ENCODE measurements around the gene S1PR3.

The S1PR3 gene

DNA sequence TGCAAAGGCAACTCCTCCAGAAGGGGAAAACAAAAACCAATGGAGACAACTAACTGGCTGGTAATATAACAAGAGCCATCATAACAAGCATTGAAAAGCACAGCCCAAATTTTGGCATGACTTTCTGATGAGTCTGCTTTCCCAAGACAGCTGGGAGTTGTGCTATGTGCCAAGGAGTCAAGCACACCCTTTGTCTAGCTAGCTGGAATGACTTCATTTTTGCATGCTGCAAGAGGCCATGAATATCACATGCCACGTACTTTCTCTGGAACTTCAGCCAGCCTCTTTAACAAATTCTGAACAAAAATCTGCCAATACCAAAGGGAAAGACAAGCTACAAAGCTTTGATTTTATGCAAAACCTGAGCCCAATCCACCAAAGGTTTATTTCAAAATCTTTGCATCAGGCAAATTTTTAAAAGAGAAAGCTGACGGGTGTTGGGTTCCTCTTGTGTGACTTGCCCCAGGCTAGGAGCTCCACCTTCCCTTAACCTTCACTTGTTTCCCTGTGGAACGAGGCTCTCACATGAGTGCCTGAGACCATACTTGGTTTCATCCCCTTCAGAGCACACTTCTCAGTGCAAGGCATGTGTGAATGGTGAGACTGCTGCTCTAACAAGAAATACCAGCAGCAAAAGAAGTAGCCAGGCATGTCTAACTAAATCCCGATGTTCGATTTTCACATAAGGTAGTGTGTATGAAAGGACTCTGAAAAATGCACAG lies 47.3 kb downstream of the S1PR3 start:
- no peak for DNase-seq (ENCODE audit: low read depth)

GRCh38 chr9:89039104-89039465 lies 47.8 kb downstream of the S1PR3 start:
- DNase-seq (ENCODE audit: low read depth), result no peak

GRCh38 chr9:89039664-89040063 lies 48.4 kb downstream of the S1PR3 start:
- no peak for DNase-seq (ENCODE audit: low read depth)

DNA sequence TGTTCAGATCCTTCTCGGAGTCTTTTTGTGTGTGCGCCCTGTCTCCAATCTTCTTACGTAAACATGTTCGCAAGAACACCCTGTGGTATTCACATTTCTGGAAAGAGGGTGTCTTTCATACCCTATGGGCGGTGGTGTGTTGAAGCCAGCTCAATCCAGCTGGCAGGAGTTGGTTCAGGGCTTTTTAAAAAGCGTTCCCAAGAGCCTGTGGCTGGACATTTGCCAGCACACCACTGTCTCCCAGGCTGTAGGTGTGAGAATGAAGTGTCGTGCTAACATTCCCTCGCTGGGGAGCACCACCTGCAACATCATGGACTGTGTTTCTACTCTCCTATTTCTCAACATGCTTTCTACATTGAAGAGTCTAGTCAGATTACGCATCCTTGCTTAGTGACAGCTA lies 51.7 kb downstream of the S1PR3 start:
- DNase-seq (ENCODE audit: low read depth), result no peak

- no peak for DNase-seq (ENCODE audit: low read depth)
Observed at GRCh38 chr9:89044104-89044503, 52.8 kb downstream of the S1PR3 start.

- DNase-seq (ENCODE audit: low read depth), result no peak
Observed at GRCh38 chr9:89044881-89045280, 53.6 kb downstream of the S1PR3 start.

- DNase-seq (ENCODE audit: low read depth), result no peak
Observed at GRCh38 chr9:89046832-89047231, 55.6 kb downstream of the S1PR3 start.

DNA sequence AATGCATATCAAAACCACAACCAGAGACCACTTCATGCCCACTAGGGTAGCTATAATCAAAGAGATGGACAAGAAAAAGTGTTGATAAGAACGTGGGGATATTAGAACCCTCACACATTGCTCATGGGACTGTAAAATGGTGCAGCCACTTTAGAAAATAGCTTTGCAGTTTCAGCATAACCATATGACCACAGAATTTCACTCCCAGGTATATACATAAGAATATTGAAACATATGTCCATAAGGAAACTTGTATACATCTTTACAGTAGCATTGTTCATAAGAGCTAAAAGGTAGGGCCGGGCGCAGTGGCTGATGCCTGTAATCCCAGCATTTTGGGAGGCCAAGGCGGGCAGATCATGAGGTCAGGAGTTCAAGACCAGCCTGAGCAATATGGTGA lies 56.4 kb downstream of the S1PR3 start:
- no peak for DNase-seq (ENCODE audit: low read depth)

DNA sequence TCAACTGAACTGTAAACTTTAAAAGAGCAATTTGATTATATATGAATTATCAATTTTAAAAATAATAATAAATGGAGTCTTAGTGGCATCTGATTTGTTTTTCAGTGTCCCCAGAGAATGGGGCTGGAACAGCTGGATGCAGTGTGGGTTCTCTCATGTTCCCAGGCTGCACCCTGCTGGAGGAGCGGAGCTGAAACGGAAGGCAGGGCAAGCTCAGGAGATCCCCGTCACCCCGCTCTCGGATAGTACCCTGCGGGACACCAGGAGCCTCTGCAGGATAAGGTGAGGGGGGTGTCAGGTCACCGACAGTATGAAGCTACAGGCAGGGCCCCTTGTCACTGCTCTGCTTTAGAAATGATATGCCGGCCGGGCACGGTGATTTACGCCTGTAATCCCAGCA lies 57.3 kb downstream of the S1PR3 start:
- DNase-seq (ENCODE audit: low read depth), result no peak

DNA sequence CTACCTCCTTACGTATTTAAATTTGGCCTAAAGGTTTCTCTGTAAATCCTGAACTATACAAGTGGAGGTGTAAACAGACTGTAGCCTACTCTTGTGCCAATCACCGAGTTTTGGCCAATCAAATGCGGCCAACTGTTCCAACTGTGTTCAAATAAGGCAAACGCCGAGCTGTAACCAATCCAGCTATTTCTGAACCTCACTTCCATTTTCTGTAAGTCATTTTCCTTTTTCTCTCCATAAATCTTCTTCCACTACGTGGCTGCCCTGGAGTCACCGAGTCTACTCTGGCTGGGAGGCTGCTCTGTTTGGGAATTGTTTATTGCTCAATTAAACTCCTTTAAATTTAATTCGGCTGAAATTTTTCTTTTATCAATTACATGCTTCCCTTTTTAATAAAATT lies 58.4 kb downstream of the S1PR3 start:
- no peak for DNase-seq (ENCODE audit: low read depth)

GRCh38 chr9:89051421-89052025 lies 60.3 kb downstream of the S1PR3 start:
- no peak for DNase-seq (ENCODE audit: low read depth)

- no peak for DNase-seq (ENCODE audit: low read depth)
Observed at GRCh38 chr9:89052470-89053097, 61.3 kb downstream of the S1PR3 start.

DNA sequence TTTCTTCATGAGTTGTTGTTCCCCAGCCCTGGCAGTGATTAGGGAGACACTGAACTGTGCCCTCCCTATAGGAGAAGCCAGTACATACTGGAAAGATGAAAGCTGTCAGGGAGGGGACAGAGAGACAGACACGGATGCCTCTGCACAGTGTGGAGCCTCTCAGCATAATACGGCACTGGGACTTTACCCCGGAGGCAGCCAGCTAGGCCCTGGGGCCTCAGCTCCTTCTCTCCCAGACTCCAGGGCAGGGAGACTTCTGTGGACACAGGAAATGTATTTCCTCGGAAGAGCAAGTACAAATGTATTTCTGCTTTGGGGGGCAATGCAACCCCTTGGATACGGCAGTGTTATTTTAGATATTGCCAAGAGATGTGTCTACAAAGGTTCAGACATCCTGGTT lies 62.0 kb downstream of the S1PR3 start:
- no peak for DNase-seq (ENCODE audit: low read depth)
